HG02885 (cell line): ENCODE data around the gene KCNJ6.

Experiments
- ATAC-seq: cut with Tn5 transposase; IDR thresholded peaks from one replicate; pipeline ENCODE4 v1.9.1; 2021; ENCODE audit warnings: mild to moderate bottlenecking; ENCODE audit not compliant: unreplicated experiment, poor library complexity

The KCNJ6 gene

DNA sequence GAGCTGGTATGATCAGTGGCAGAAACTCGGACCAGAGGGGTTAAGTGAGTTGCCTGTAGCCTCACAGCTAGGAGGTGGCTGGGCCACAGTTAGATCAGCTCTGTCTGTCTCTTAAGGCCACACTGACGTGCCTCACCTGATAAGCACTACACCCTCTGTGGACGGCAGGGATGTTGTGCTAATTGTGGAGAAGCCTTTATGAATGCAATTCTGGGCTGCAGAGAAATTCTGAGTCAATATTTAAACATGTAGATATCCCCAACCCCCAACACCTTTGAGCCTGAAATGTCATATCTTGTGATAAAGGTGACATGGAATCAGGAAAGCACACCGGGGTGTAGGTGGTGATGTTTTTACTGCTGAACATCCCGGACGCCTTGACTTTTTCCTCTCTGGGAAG, 88.3 kb downstream of the KCNJ6 start:
- ATAC-seq, result no peak

DNA sequence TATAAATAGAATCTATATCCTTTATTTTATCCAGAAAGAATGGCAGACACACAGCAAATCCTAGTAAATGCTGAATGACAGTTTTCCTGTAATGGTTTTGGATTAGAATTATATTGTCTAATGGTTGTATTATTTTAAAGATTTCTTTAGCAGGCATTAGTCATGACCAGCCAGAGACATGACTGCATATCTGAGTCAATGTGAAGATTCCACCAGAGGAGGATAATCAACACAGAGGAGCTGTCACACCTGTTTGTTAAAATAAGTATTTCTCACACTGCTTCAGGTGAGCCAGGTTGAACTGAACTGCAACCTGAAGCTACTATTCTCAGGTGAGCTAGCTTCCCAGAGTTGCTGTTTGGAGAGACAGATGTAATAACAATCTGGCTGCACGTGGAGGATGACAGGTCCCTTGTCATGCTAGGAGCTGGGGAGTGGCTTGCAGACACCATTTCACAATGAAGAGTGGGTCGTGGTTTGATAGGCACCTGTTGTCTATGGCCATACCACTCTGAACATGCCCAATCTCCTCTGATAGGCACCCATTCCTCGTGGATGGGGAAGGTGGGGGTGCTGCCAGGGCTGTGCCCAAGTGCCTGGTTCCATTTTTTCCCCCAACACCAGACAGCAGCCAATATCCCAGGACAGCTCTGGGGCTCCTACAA, 94.3 kb downstream of the KCNJ6 start:
- no peak for ATAC-seq

GRCh38 chr21:37821092-37821491, 95.2 kb downstream of the KCNJ6 start:
- no peak for ATAC-seq

DNA sequence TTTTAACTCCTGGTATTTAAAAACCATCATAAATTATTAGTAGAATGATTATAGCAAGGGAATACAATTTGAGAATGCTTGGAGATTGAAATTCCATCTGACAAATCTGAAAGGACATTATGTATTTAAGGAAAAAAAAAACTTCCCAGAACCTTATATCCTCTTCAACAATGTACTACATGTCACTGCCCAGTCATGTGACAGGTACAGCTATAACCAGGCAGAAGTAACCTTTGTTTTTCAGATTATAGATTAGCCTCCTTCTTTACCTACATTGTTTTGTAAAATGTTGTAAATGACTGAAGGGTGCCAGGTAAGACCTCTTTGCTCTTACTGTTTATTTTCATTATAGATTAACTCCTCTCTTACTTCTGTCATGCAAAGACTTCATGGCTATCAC, 96.9 kb downstream of the KCNJ6 start:
- ATAC-seq, result no peak

- ATAC-seq, result no peak
These were observed 99.0 kb downstream of the KCNJ6 start for GRCh38 chr21:37817242-37817641.

- no peak for ATAC-seq
These were observed 100.4 kb downstream of the KCNJ6 start for GRCh38 chr21:37815893-37816292.

DNA sequence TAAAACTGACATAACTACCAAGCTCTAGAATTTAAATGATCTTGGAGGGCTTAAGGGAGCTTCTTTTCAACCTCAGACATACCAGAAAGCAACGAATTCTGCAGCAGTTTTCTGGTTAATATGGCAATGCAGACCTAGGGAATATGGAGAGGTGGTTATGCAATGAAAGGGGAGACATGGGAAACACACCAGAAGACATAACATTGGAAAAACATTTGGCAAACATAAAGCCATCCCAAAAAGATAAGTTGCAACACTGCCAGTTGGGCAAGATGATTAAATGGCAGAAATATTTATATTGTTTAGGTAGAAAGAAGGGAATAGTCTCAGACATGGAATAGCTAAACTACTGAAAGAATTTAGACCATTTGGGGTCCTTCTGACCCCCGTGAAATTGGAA, 104.5 kb downstream of the KCNJ6 start:
- ATAC-seq, result no peak

DNA sequence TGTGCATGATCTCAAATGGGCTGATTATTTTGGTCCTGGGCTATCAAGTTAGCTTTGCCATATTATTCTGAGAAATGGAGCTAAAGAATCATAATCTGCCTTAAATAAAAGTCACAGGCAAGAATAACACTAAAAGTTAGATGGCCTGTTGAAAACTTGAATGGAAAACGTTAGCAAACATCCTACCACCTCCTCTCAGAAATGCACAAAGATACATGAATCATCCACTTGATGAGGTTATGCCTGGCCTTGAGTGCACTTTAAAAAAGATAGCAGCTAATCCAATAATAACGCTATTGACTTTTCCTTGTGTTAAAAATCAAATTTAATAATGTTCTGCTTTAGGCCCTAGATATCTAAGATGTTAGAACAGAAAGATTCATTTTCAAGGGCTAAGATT, 108.0 kb downstream of the KCNJ6 start:
- ATAC-seq, result no peak

- no peak for ATAC-seq
These were observed 111.0 kb downstream of the KCNJ6 start for GRCh38 chr21:37805266-37805665.

- no peak for ATAC-seq
These were observed 112.3 kb downstream of the KCNJ6 start for GRCh38 chr21:37804001-37804400.

DNA sequence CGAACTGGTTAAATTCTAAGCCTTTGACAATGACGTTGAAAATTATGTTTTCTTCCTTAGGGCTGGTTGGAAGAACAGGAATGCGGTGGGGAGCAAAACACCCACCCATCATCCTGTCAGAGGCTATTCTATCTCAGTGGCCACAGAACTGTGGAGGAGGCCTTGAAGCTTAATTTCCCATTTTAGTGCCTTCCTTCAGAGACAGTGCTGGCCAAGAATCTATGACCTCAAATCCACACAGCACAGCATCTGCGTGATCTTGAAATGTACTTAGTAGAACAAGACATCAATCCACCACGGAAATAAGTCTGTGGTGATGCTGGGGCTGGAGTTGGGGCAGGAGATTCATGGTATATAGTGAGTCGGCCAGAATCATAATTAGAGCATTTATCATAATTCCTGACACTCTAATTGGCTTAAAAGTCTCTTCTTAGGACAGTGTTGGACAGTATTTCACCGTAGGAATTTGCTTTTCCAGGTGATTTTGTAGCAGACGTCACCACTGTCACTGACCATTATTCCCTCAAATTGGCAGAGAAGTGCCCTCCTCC, 113.1 kb downstream of the KCNJ6 start:
- ATAC-seq, result no peak

DNA sequence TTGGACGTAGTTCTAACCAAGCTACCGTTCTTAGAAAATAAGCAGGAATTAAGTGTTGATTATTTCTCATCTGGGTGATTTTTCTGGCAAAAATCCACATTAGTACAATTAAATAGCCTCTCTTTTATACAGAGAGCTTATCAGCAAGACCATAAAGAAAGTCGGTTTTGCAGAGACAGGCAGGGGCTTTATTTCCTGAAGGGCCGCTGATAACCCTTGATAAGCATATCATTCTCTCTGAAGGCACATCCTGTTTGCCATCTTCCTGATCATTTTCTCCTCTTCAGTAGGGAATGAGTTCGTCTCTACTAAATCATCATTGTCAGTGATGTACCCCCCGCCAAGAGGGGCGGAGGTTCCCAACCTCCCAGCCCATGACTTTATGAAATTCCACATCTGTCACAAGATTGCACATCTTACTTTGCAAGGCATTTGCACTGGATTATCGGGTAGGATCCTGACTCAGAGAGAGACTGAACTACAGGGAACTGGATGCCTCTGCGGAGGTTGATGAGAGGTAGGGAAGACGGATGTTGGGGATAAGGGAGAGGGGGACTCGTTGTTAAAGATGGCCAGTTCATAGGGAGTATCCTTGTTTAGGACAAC, 115.7 kb downstream of the KCNJ6 start:
- no peak for ATAC-seq

DNA sequence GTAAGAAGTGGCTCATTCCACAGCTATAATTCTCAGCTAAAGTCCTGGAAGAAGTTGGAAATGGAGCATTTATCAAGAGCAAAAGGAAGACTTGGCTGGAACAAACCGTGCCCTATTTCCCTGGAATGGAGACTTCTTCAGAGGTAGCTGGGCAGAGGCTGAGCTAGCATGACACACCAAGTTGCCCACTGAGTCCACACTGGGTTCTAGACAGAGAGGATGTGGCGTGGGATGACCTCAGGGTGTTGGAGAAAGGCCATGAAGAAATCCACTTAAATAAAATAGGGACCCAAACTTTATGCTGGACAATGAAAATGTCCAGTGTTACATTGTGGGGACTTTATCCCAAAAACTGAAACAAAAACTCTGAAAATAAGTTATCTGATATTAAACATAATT, 116.2 kb downstream of the KCNJ6 start:
- ATAC-seq, result no peak

DNA sequence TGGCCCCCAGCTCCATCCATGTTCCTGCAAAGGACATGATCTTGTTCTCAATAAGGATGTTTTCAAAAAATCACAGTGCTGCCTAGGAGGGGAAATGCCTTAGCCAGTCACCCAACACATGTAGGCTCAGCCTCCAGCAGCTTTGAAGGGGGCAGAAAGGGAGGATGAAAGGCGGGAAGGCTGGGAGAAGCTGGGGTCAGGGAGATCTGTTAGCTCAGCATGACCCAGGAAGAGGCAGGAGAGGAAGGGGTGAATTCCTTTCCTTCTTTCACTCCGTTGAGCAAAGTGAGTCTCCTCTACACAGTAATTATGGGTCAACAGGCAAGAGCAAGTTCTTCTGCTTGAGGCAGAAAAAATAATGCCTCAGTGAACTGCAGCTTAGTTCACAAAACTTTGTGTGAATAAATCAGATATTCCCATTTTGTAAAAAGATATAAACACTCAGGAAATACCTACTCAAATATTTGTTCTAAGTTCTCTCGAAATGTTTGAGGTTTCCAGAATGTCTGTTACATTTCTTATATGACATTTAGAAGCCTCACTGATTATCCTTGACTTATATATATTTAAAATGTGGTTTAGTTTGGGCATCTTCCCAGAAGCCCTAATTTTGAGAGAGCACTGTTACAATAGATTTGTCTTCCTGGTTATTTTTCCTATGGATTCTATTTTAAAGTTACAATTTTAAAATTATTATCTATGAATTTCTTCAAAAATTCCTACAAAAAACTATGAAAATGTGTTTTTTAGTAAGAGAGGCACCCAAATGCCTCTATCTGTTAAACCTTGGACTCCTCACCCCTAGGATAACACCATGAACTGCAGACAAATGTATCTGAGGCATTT, 116.8 kb downstream of the KCNJ6 start:
- no peak for ATAC-seq

GRCh38 chr21:37797403-37797802, 118.9 kb downstream of the KCNJ6 start:
- ATAC-seq, result no peak

- no peak for ATAC-seq
These were observed 120.2 kb downstream of the KCNJ6 start for GRCh38 chr21:37796011-37796410.

DNA sequence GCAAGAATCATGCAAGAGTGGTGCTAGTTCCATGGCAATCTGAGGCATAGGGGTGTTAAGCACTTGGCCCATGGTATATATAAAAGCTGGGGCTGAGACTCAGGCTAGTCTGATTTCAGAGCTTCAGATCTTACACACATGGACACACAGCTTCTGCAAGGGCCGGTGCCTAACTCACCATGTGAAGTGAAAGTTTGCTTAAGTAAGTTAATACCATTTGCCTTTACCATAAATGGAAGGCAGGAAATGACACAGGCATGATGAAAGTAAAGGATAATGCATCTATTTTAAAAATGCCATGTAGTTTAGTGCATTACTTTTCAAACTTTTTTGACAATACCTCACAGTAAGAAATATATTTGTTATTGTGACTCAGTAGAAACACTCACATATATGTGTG, 122.6 kb downstream of the KCNJ6 start:
- no peak for ATAC-seq

- no peak for ATAC-seq
These were observed 124.2 kb downstream of the KCNJ6 start for GRCh38 chr21:37792046-37792445.

DNA sequence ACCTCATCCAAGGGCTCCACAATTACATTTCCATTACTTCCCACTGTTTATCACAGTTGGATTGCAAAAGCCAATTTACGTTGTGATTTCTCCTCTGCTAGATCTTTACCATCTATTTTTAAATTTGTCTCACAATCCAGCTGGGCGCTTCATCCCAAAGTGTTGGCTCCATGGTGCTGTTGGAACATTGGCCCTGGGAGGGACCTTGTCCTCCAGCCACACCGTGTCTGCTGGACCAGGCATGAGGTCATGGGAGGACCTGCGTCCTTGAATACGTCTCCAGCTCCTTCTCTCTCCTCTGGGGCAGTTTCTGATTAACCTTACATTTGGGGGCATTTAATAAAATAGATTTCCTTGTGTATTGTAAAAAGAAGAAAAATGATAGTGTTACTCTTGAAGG, 125.4 kb downstream of the KCNJ6 start:
- no peak for ATAC-seq

DNA sequence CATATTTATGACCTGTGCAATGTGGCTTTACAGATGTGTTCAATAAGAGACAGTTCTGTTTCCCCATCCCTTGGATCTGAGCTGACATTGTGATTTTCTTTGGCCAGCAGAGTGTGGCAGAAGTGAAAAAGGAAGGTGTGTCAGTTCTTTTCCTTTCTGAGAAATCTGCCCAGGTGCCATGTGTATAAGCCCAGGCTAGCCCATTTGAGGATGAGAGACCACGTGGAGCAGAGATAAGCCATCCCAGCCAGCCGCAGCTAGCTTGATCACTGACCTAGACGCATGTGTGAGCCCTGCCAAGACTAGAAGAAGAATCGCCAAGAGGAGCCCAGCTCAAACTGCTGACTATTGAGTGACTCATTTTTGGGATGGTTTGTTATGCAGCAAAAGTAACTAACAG, 127.8 kb downstream of the KCNJ6 start:
- ATAC-seq, result no peak

- no peak for ATAC-seq
These were observed 128.8 kb downstream of the KCNJ6 start for GRCh38 chr21:37787456-37787855.
